K562 (cell line): ENCODE data around the gene SAP25. TPM values are rescaled to one million over a fixed set of nuclear protein-coding genes. Genes with fewer than 3 reads are reported as not detected.

Source experiments
- C11orf30 ChIP-seq: fragments of 450-650 bp; IDR thresholded peaks from 2 replicates; pipeline ENCODE4 v1.6.1; 2016; ENCODE audit warnings: low read depth, mild to moderate bottlenecking
- DPF2 ChIP-seq: fragments of 450-650 bp; IDR thresholded peaks from 2 replicates; pipeline ENCODE4 v1.6.1; 2016
- ETV6 ChIP-seq, 3 experiments: fragments of 150-350 bp in 1 of 3; sonication (generic) in 1 of 3; formaldehyde crosslinking in 1 of 3; IDR thresholded peaks; 2 replicates each; pipeline versions ENCODE4 v1.6.1 to v1.8.0; 2014 to 2022; ENCODE audit warnings: borderline replicate concordance in 2 of 3, low read depth in 2 of 3, antibody characterized with exemption in 1 of 3, low read length in 1 of 3, mild to moderate bottlenecking in 1 of 3, missing genetic modification reagents in 1 of 3
- FOXA3 ChIP-seq, 2 experiments: fragments of 450-650 bp in 1 of 2; sonication (generic) in 1 of 2; formaldehyde crosslinking; IDR thresholded peaks in 1 of 2; conservative IDR thresholded peaks in 1 of 2; 2 replicates each; pipeline versions ENCODE4 v1.4.0 to v1.8.0; 2020 to 2022; ENCODE audit warnings: mild to moderate bottlenecking in 2 of 2, missing genetic modification reagents in 1 of 2
- HLTF ChIP-seq: fragments of 450-650 bp; IDR thresholded peaks from 2 replicates; pipeline ENCODE4 v1.6.1; 2016
- HNRNPLL ChIP-seq: fragments of 200-400 bp; formaldehyde crosslinking; IDR thresholded peaks from 2 replicates; pipeline ENCODE4 v1.6.1; 2017; ENCODE audit warnings: low read length, low read depth, mild to moderate bottlenecking; ENCODE audit not compliant: poor library complexity, severe bottlenecking
- KLF16 ChIP-seq: IDR thresholded peaks from 2 replicates; pipeline ENCODE4 v1.6.1; 2016; ENCODE audit warnings: antibody characterized with exemption
- MECOM ChIP-seq: fragments of 250-450 bp; sonication (Bioruptor Pico); IDR thresholded peaks from 2 replicates; pipeline ENCODE4 v1.8.0; 2022; ENCODE audit warnings: inconsistent platforms
- RBM22 ChIP-seq: fragments of 200-400 bp; formaldehyde crosslinking; IDR thresholded peaks from 2 replicates; pipeline ENCODE4 v1.6.1; 2018; ENCODE audit warnings: low read length, low read depth; ENCODE audit not compliant: poor library complexity, severe bottlenecking
- XRCC3 ChIP-seq: fragments of 450-650 bp; IDR thresholded peaks from 2 replicates; pipeline ENCODE4 v1.6.1; 2017; ENCODE audit warnings: mild to moderate bottlenecking, moderate library complexity
- ZC3H11A ChIP-seq: IDR thresholded peaks from 2 replicates; pipeline ENCODE4 v1.6.1; 2012; ENCODE audit warnings: low read depth, low read length, improper control_type of control experiment
- ZNF3 ChIP-seq: fragments of 250-450 bp; sonication (Bioruptor Pico); IDR thresholded peaks from 2 replicates; pipeline ENCODE4 v1.5.0; 2021; ENCODE audit warnings: mild to moderate bottlenecking, moderate library complexity
- ZNF609 ChIP-seq: sonication (generic); formaldehyde crosslinking; IDR thresholded peaks from 2 replicates; pipeline ENCODE4 v1.8.1; 2023; ENCODE audit warnings: missing genetic modification reagents, mild to moderate bottlenecking, borderline replicate concordance
- polyA plus RNA-seq, 8 experiments: library from polyadenylated mRNA; depleted of rRNA in 4 of 8; stranded (reverse) in 5 of 8; unstranded in 3 of 8; fragments of >200 nt; fragmentation: Nextera tagmentation in 2 of 8; fragmentation: Illumina TruSeq in 1 of 8; extraction: Ambion mirVana in 2 of 8; extraction: Trizol in 1 of 8; gene quantifications; 2 replicates each; pipeline versions ENCODE4 v1.2.1 to v1.2.3, GENCODE V29; 2011 to 2014; ENCODE audit warnings: inconsistent platforms in 1 of 8, missing spikeins in 1 of 8
- total RNA-seq, 7 experiments: library from RNA; depleted of rRNA in 6 of 7; stranded (reverse); fragments of >200 nt in 6 of 7; fragmentation: Illumina TruSeq in 2 of 7; extraction: Trizol in 2 of 7; gene quantifications; 2 replicates each; pipeline versions ENCODE4 v1.2.1 to v1.2.3, GENCODE V29; 2011 to 2021; ENCODE audit warnings: low replicate concordance in 1 of 7
- TF ChIP-seq, protein P1 (sequence below): fragments of 250-450 bp; sonication (Bioruptor Pico); IDR thresholded peaks from 2 replicates; pipeline ENCODE4 v1.5.0; 2021; ENCODE audit warnings: mild to moderate bottlenecking, borderline replicate concordance

SAP25 gene
- total and polyA plus RNA-seq, 9 of the 15 experiments (the other 6 are each of a cell fraction or from before 2014, with no cell fraction given) = 0.13 to 5.3 (median 0.78) TPM; not detected in 1

GRCh38 chr7:100580466-100581283 lies 7.0 kb upstream of the SAP25 start (continued):
- TF ChIP-seq, protein P1, sequence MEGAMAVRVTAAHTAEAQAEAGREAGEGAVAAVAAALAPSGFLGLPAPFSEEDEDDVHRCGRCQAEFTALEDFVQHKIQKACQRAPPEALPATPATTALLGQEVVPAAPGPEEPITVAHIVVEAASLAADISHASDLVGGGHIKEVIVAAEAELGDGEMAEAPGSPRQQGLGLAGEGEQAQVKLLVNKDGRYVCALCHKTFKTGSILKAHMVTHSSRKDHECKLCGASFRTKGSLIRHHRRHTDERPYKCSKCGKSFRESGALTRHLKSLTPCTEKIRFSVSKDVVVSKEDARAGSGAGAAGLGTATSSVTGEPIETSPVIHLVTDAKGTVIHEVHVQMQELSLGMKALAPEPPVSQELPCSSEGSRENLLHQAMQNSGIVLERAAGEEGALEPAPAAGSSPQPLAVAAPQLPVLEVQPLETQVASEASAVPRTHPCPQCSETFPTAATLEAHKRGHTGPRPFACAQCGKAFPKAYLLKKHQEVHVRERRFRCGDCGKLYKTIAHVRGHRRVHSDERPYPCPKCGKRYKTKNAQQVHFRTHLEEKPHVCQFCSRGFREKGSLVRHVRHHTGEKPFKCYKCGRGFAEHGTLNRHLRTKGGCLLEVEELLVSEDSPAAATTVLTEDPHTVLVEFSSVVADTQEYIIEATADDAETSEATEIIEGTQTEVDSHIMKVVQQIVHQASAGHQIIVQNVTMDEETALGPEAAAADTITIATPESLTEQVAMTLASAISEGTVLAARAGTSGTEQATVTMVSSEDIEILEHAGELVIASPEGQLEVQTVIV (CRISPR knock-in tag) = no peak
- TF ChIP-seq ZNF609 (0 out of 2 replicates have a peak, but pooled peaks have one; percentile 29), RBM22 (no peak), MECOM (CRISPR knock-in tag) (no peak), KLF16 (no peak), DPF2 (no peak; the same call in 1 of the 2 replicates), C11orf30 (no peak), HNRNPLL (no peak), XRCC3 (no peak), ZC3H11A (no peak), HLTF (peak; percentile 74; the same call in 1 of the 2 replicates), FOXA3 (CRISPR knock-in tag; conservative IDR thresholded peaks at IDR 0.05 in 1 of 2, IDR thresholded peaks at IDR 0.05 in 1 of 2) (no peak), ETV6 (IDR thresholded peaks at IDR 0.05; ENCODE audit: borderline replicate concordance in 1 of 2, low read depth in 2 of 2, low read length in 1 of 2) (no peak), ETV6 (CRISPR knock-in tag; IDR thresholded peaks at IDR 0.05; ENCODE audit: borderline replicate concordance) (no peak), ZNF3 (CRISPR knock-in tag) (no peak)
